Fibroblast of the aortic adventitia (primary cell): ENCODE data around the gene CDC20B. TPM values are rescaled to one million over a fixed set of nuclear protein-coding genes. Genes with fewer than 3 reads are reported as not detected.

Experiments
- DNase-seq: peaks from one replicate; pipeline ENCODE4 v3.0.0-alpha.2; 2010; ENCODE audit warnings: low read depth
- H3K4me3 ChIP-seq: 2 replicates; pipeline ENCODE4 v1.5.1; 2011; ENCODE audit warnings: low read depth, mild to moderate bottlenecking, control low read depth, low read length, moderate library complexity
- CTCF ChIP-seq: IDR thresholded peaks from 2 replicates; pipeline ENCODE4 v1.5.1; 2011; ENCODE audit warnings: mild to moderate bottlenecking, low read length, control low read depth, inconsistent platforms; ENCODE audit not compliant: insufficient read depth
- total RNA-seq: library from RNA; depleted of rRNA; stranded (reverse); fragments of >200 nt; gene quantifications from 2 replicates; pipeline ENCODE4 v1.2.3, GENCODE V29; 2012; ENCODE audit warnings: low replicate concordance

Gene CDC20B
- total RNA-seq, 1 donor: not detected

DNA sequence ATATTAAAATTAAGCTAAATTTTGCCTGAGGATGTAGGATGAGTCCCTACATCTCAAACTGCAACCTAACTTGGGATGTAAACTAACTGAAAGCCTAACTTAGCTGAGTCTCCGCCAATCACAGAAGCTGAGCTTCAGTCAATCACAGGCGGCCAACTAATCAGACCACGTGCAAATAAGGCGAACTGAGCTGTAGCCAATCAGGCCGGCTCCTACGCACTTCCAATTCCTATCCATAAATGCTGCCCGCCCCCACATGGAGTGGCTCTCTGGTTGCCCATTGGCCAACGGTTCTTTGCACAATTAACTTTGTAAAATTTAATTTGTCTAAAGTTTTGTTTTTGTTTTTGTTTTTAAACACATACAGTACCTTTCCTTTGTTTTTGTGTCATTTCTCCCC is 26.9 kb downstream of the CDC20B start:
- no peak for DNase-seq
- TF ChIP-seq CTCF: no peak

DNA sequence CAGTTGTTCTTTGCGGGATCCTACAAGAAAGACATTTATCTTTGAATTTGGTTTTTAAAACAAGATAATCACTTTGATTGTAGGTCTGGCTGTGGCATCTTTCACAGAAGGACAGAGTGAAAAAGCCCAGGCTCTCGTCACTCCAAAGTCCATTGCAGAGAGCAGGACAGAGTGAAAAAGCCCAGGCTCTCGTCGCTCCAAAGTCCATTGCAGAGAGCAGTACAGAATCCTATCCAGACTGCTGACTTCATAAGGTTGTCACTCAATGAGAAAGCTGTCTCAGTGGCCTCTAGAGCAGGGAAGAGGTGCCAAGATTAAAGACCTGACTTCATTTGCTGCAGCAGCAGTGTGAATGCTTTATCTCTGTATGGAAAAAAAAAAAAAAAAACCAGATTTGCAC is 29.4 kb downstream of the CDC20B start:
- DNase-seq: no peak
- TF ChIP-seq CTCF: no peak
- no peak overlapping the region for H3K4me3 ChIP-seq

More for the DNA sequence above, 26.9 kb downstream of the CDC20B start:
- H3K4me3 ChIP-seq: no peak overlapping the region

DNA sequence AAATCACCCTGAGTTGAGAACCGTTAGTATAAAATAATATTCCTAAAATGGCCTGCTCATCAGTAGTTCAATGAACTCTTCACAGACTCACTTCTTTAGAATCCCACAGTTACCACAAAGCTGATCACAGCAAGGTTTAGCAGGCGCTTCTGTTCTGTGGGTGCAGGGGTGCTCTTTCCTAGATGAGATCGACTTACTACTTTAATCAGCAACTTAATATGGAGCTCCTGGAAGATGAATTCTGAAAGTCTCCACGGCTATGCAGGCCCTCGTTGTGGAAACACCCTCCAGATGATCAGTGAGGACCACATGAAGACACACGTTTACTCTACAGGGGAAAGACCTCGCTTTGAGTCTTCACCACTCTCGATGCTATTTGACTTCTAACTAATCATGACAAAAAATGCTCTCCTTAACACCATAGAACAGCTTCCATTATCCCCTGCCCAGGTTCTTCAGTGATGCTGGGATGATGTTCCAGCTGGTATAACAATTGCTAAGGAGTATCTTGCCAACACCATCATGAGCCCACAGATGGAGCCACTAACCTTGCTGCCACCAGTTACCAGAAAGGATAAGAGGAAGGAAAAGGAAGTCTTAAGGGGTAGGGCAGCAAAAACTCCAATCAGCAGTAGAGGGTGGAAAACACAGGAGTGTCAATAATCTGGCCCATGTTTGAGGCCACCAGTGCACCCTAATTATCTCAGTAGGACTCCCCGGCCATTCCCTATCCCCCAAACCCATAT is 30.9 kb downstream of the CDC20B start:
- no peak overlapping the region for H3K4me3 ChIP-seq
- no peak for TF ChIP-seq CTCF
- no peak for DNase-seq

DNA sequence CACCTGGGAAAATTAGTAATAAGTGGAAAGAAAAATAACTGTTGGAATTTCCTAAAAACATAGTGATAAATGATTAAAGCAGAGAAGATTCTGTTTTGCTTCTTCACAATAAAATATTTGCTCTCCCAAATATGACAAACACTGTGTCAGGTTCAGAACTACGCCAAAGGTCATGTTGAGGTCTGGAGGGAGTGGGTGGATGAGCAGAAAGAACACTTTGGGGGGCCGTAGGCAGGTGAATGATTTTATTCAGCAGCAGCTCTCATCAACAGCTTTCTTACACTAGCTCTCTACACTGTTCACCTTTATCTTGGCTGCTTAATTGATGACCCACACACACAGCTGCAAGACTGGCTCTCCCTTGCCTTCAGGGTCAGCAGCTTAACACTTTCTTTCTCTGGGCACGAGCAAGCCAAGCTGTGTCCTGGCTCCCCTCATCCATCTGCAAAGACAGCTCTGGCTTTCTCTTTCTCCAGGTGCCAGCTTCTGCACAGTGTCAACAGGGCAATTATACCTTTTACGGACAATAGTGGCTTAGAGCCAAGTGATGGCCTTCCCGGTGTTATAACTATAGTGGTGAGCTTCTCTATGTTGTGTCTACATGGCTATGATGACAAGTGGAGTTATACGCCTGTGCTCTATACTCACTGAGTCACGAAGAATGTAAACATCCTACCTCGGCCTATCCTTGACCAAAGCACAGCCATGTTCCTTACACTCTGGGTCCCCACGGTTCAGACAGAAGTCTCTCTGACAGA is 31.9 kb downstream of the CDC20B start:
- no peak for DNase-seq
- no peak overlapping the region for H3K4me3 ChIP-seq
- no peak for TF ChIP-seq CTCF

GRCh38 chr5:55136521-55136920 is 36.5 kb downstream of the CDC20B start:
- TF ChIP-seq CTCF: no peak
- H3K4me3 ChIP-seq: no peak overlapping the region
- peak; percentile 32 for DNase-seq

DNA sequence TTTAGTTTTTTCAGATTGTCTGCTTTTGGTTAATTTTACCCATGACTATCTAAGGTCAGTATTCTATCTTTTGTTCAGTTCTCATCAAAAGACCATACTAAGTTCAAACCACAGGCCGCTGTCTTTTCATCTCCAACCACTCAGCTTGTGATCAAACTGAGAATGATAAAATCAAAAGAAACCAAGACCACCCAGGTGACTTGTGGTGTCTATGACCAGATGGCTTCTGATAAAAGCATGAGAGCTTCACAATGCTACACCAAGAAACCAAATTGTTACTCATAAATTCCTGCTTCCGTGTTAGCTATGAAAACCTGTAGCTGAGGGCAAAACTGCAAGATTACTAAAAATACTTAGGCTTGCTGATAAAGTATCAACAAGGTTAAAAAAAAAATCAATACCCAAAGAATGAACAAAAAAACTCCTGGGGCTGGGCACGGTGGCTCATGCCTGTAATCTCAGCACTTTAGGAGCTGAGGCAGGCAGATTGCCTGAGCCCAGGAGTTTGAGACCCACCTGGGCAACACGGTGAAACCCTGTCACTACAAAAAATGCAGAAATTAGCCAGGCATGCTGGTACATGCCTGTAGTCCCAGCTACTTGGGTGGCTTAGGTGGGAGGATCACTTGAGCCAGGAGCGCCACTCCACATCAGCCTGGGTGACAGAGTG is 38.8 kb downstream of the CDC20B start:
- no peak for TF ChIP-seq CTCF
- no peak overlapping the region for H3K4me3 ChIP-seq
- no peak for DNase-seq
